22Rv1 (cell line): ENCODE data around the gene ZNF366.

Experiments
- H3K27ac ChIP-seq: fragments of 450-650 bp; 2 replicates; pipeline ENCODE4 v1.5.1; 2017
- ZFX ChIP-seq: fragments of 450-650 bp; IDR thresholded peaks from 2 replicates; pipeline ENCODE4 v1.6.1; 2017; ENCODE audit warnings: antibody characterized with exemption, borderline replicate concordance
- TF ChIP-seq, protein P1 (sequence below): fragments of 450-650 bp; IDR thresholded peaks from 2 replicates; pipeline ENCODE4 v1.5.1; 2017; ENCODE audit warnings: mild to moderate bottlenecking

ZNF366 gene

DNA sequence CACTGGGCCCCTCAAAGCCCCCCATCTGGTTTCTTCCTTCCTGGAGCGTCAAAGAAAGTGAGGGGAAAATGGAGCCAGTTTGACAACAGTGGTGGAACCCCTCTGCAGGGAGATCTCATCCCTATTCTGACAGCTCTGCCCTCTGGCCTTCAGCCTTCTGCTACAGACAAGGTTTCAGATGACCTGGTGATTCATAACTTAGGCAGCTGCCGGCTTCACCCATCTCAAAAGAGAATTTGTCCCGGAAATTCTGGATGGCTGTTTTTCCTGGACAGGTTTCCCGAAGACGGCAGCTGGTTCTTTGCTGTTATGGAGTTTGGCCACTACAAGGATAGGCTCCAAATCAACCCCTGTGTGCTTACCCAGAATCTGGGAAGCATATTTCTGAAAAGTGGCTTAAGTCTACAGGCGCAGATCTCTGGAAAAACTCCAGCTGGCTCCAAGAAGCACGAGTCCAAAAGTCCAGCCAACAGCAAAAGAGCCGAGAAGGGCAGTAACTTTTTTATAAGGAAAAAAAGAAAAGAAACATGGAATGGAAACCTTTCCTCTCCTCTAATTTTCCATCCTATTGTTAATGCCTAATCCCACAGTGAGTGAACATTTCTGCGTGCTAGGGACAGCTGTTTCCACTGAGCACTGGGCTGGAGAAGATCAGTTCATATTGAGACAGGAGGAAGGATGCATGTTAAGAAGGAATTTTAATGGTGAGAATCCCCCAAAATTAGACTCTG lies 54.5 kb downstream of the ZNF366 start:
- peak overlapping the region; percentile 18; the same call in 1 of the 2 replicates for H3K27ac ChIP-seq
- TF ChIP-seq, protein P1, sequence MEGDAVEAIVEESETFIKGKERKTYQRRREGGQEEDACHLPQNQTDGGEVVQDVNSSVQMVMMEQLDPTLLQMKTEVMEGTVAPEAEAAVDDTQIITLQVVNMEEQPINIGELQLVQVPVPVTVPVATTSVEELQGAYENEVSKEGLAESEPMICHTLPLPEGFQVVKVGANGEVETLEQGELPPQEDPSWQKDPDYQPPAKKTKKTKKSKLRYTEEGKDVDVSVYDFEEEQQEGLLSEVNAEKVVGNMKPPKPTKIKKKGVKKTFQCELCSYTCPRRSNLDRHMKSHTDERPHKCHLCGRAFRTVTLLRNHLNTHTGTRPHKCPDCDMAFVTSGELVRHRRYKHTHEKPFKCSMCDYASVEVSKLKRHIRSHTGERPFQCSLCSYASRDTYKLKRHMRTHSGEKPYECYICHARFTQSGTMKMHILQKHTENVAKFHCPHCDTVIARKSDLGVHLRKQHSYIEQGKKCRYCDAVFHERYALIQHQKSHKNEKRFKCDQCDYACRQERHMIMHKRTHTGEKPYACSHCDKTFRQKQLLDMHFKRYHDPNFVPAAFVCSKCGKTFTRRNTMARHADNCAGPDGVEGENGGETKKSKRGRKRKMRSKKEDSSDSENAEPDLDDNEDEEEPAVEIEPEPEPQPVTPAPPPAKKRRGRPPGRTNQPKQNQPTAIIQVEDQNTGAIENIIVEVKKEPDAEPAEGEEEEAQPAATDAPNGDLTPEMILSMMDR = no peak
- TF ChIP-seq ZFX = no peak

DNA sequence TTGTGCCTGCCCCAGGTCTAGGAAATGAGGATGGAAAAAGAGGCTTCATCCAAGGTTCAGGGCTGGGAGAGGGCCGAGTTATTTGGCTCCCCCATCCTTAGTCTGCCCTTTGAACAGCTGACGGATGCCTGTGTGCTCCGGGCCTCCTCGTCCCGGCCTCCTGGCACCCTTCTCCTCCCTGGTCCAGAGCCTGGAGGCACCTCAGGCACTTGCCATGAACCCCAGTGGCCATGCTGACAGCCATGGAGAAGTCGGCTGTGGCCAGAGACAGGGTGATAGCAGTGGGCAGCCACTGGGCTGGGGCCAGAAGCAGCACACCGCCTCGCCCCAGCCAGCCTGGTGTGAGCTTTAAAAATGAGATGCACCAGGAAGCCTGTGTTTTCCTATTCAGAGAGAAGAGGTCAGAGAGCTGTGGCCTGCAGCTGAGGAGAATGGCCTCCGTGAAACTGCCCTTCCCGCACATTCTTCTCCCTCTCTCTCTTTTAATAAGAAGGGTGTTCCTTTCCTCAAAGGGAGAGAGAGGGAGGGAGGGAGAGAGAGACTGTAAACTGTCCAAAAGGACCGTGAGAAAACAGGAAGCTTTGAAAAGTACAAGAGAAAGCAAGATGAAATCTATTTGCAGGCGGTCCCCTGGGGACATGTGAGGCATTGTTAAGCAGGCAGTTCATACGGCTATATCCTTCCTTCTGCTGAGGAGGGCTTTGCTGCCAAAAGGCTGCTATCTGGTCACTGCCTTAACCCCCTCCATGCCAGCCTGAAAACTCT lies 55.3 kb downstream of the ZNF366 start:
- TF ChIP-seq, protein P1 = no peak
- TF ChIP-seq ZFX = no peak
- 0 out of 2 replicates have a peak overlapping the region, but pooled peaks have one; percentile 18 for H3K27ac ChIP-seq

DNA sequence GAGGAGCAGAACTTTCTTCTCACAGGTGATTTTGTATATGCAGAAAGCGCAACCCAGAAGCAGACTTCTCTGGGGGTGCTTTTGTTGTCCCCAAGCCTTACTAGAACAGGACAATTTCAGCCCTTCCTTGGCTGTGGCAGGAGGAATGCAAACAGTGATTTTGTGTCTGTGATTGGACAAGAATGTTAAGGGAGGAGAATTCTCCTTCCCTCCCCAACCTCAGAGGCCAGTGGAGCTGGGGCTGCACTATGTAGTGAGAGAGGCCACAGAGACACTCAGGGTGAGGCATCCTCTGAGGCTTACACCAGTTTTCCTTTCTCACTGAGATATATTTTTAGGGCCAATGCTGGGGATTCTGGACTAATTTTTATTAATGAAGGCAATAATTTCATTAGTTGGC lies 58.8 kb downstream of the ZNF366 start:
- no peak overlapping the region for H3K27ac ChIP-seq
- TF ChIP-seq, protein P1 = no peak
- no peak for TF ChIP-seq ZFX

DNA sequence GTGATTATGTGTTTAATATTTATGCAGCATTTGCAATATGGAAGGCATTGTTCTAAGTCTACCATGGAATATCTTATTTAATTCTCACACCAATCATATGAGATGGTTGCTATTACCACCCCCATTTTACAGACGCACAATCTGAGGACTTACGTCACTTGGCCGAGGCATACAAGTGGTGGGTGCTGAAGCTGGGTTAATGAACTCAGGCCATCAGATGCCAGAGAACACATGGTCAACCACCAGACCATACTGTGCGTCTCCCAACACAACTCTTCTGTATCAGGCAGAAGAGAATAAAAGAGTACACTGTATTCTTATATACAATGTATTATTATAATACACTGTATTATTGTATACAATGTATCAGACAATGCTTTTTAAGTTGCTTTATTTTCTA lies 59.5 kb downstream of the ZNF366 start:
- TF ChIP-seq ZFX = no peak
- TF ChIP-seq, protein P1 = no peak
- no peak overlapping the region for H3K27ac ChIP-seq

DNA sequence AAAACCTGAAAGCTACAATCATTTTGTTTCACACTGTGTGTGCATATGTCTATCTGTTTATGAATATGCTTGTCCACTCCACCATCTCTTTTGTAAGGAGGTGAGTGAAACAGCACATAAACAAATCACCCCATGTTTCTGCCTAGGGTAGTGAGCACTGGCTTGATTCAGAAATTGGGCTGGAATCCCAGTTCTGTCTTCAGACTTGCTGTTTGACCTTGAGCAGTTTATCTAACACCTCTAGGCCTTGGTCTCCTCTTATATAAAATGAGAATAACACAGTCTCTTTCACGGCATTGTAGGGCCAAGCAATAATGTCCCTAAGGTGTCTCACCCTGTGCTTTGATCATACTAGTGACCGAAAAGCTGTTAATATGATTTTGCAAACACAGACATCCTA lies 61.2 kb downstream of the ZNF366 start:
- TF ChIP-seq ZFX = no peak
- TF ChIP-seq, protein P1 = no peak
- no peak overlapping the region for H3K27ac ChIP-seq

DNA sequence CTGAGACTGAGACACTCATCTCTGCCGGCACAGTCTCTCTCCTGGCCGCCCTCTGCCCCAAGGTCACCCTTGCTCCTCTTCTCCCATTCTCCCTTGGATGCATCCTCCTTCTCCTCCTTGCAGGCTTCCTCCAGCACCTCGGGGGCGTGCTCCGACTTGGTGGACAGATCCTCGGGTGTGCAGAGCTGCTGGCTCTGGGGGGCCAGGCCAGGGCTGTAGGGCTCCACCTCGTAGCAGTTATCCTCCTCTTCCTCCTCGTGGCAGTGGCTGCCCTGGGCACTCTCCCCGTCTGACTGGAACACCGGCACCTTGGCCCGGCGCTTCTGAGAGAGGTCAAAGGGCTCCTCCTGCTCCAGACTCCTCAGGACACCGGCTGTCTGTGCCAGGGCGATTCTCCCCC lies 63.3 kb downstream of the ZNF366 start:
- TF ChIP-seq ZFX = no peak
- TF ChIP-seq, protein P1 = no peak
- no peak overlapping the region for H3K27ac ChIP-seq

DNA sequence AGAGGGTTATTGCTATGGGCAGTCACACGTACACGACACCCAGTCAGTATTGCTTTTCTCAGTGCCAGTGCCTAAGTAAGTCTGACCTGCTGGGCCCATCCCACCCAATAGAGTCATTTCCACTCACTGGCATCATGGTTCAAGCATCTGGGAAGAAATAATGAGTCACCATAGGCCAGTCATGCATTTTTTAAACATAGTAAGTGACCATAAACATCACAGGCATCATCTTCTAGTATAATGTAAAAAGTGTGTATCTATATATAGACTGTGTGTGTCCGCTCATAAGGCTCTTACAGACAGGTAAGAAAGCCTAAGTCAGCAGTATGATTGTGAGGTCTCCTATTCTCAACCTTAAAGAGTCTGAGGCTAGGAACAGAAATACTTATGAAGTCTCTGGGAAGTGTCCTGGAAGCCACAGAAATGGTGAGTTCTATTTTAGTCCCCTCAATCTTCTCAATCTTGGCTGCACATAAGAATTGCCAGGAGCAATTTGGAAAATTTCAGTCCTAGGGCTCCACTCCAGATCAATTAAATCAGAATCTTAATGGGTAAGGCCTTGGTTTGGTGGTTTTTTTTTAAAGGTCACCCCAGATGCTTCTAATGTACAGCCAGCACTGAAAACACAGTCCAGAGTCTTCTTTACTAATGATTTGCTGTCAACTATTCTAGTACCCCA lies 65.2 kb downstream of the ZNF366 start:
- TF ChIP-seq, protein P1 = no peak
- TF ChIP-seq ZFX = no peak
- H3K27ac ChIP-seq = no peak overlapping the region
